Measurements from ENCODE around the gene CXCL16. TPM values are rescaled to one million over a fixed set of nuclear protein-coding genes. Genes with fewer than 3 reads are reported as not detected.
"Not testable (repeated sequence)": the region's sequence is repeated elsewhere in the genome, so short reads cannot be mapped to it uniquely, and the experiment has no call there.

Gene CXCL16
- total RNA-seq, 2 donors from 2014 or later: 2.7 to 6.7 TPM

- peak overlapping the region; percentile 94 for H3K4me3 Mint-ChIP-seq
- H3K4me1 Mint-ChIP-seq: peaks cover 41% of the 10 kb centered on the region
- no peaks in the 10 kb centered on the region for H3K27me3 Mint-ChIP-seq
- peak overlapping the region; percentile 36 for H3K27ac Mint-ChIP-seq
- no peak for ATAC-seq (replicated peaks)
- peaks cover 31% of the 10 kb centered on the region for H3K36me3 Mint-ChIP-seq (ENCODE audit: low read depth)
- H3K9me3 Mint-ChIP-seq: no peaks in the 10 kb centered on the region
These were observed 33.6 kb downstream of the CXCL16 start for GRCh38 chr17:4706121-4706520.

- Mint-ChIP-seq H3K36me3 (ENCODE audit: low read depth) (peaks cover 35% of the 10 kb centered on the region), H3K27me3 (no peaks in the 10 kb centered on the region), H3K9me3 (no peaks in the 10 kb centered on the region), H3K4me3 (peak overlapping the region; percentile 94), H3K4me1 (peaks cover 44% of the 10 kb centered on the region), H3K27ac (peak overlapping the region; percentile 93)
- no peak for ATAC-seq (replicated peaks)
These were observed 34.7 kb downstream of the CXCL16 start for GRCh38 chr17:4704991-4705390.

- Mint-ChIP-seq H3K27ac (peak overlapping the region; percentile 93), H3K4me3 (peak overlapping the region; percentile 94), H3K36me3 (ENCODE audit: low read depth) (peaks cover 35% of the 10 kb centered on the region), H3K4me1 (peaks cover 40% of the 10 kb centered on the region)
- not testable (repeated sequence) for H3K9me3 Mint-ChIP-seq; H3K27me3 Mint-ChIP-seq; ATAC-seq (replicated peaks)
These were observed 35.2 kb downstream of the CXCL16 start for GRCh38 chr17:4704574-4704907.

GRCh38 chr17:4703330-4703691 is 36.4 kb downstream of the CXCL16 start:
- H3K4me3 Mint-ChIP-seq: peak overlapping the region; percentile 94
- no peaks in the 10 kb centered on the region for H3K27me3 Mint-ChIP-seq
- H3K4me1 Mint-ChIP-seq: peaks cover 39% of the 10 kb centered on the region
- ATAC-seq (replicated peaks): no peak
- H3K36me3 Mint-ChIP-seq (ENCODE audit: low read depth): peaks cover 47% of the 10 kb centered on the region
- no peaks in the 10 kb centered on the region for H3K9me3 Mint-ChIP-seq
- H3K27ac Mint-ChIP-seq: peak overlapping the region; percentile 93

- H3K27me3 Mint-ChIP-seq: no peaks in the 10 kb centered on the region
- H3K36me3 Mint-ChIP-seq (ENCODE audit: low read depth): peaks cover 66% of the 10 kb centered on the region
- peak overlapping the region; percentile 94 for H3K4me3 Mint-ChIP-seq
- H3K4me1 Mint-ChIP-seq: peaks cover 45% of the 10 kb centered on the region
- H3K9me3 Mint-ChIP-seq: no peaks in the 10 kb centered on the region
- H3K27ac Mint-ChIP-seq: peak overlapping the region; percentile 37
- no peak for ATAC-seq (replicated peaks)
These were observed 38.6 kb downstream of the CXCL16 start for GRCh38 chr17:4701116-4701515.

GRCh38 chr17:4699401-4700056 is 40.2 kb downstream of the CXCL16 start:
- not testable (repeated sequence) for H3K27ac Mint-ChIP-seq; H3K4me3 Mint-ChIP-seq; H3K27me3 Mint-ChIP-seq; ATAC-seq (replicated peaks); H3K9me3 Mint-ChIP-seq
- Mint-ChIP-seq H3K36me3 (ENCODE audit: low read depth) (peaks cover 74% of the 10 kb centered on the region), H3K4me1 (peaks cover 39% of the 10 kb centered on the region)

- H3K4me1 Mint-ChIP-seq: peaks cover 33% of the 10 kb centered on the region
- H3K27me3 Mint-ChIP-seq: no peaks in the 10 kb centered on the region
- H3K36me3 Mint-ChIP-seq (ENCODE audit: low read depth): peaks cover 81% of the 10 kb centered on the region
- peak overlapping the region; percentile 94 for H3K27ac Mint-ChIP-seq
- H3K9me3 Mint-ChIP-seq: no peaks in the 10 kb centered on the region
- peak overlapping the region; percentile 79 for H3K4me3 Mint-ChIP-seq
- ATAC-seq (replicated peaks): peak; percentile 96
These were observed 43.3 kb downstream of the CXCL16 start for GRCh38 chr17:4696437-4696805.

- H3K27me3 Mint-ChIP-seq: no peaks in the 10 kb centered on the region
- no peaks in the 10 kb centered on the region for H3K9me3 Mint-ChIP-seq
- no peak for ATAC-seq (replicated peaks)
- no peak overlapping the region for H3K27ac Mint-ChIP-seq
- H3K4me3 Mint-ChIP-seq: no peak overlapping the region
- H3K4me1 Mint-ChIP-seq: peaks cover 35% of the 10 kb centered on the region
- H3K36me3 Mint-ChIP-seq (ENCODE audit: low read depth): peaks cover 90% of the 10 kb centered on the region
These were observed 46.3 kb downstream of the CXCL16 start for GRCh38 chr17:4693416-4693815.

- no peak overlapping the region for H3K27ac Mint-ChIP-seq
- peaks cover 90% of the 10 kb centered on the region for H3K36me3 Mint-ChIP-seq (ENCODE audit: low read depth)
- H3K4me3 Mint-ChIP-seq: no peak overlapping the region
- no peaks in the 10 kb centered on the region for H3K27me3 Mint-ChIP-seq
- no peaks in the 10 kb centered on the region for H3K9me3 Mint-ChIP-seq
- ATAC-seq (replicated peaks): no peak
- H3K4me1 Mint-ChIP-seq: peaks cover 38% of the 10 kb centered on the region
These were observed 48.0 kb downstream of the CXCL16 start for GRCh38 chr17:4691686-4692085.

- ATAC-seq (replicated peaks): peak; percentile 50
- H3K27ac Mint-ChIP-seq: no peak overlapping the region
- H3K36me3 Mint-ChIP-seq (ENCODE audit: low read depth): peaks cover 90% of the 10 kb centered on the region
- no peak overlapping the region for H3K4me3 Mint-ChIP-seq
- no peaks in the 10 kb centered on the region for H3K9me3 Mint-ChIP-seq
- H3K4me1 Mint-ChIP-seq: peaks cover 33% of the 10 kb centered on the region
- H3K27me3 Mint-ChIP-seq: no peaks in the 10 kb centered on the region
These were observed 49.0 kb downstream of the CXCL16 start for GRCh38 chr17:4690745-4691144.

- not testable (repeated sequence) for H3K4me3 Mint-ChIP-seq; H3K27me3 Mint-ChIP-seq; H3K27ac Mint-ChIP-seq; ATAC-seq (replicated peaks); H3K9me3 Mint-ChIP-seq
- peaks cover 93% of the 10 kb centered on the region for H3K36me3 Mint-ChIP-seq (ENCODE audit: low read depth)
- peaks cover 37% of the 10 kb centered on the region for H3K4me1 Mint-ChIP-seq
These were observed 49.9 kb downstream of the CXCL16 start for GRCh38 chr17:4689872-4690271.

GRCh38 chr17:4683739-4684138 is 56.0 kb downstream of the CXCL16 start:
- not testable (repeated sequence) for ATAC-seq (replicated peaks)
- peaks cover 98% of the 10 kb centered on the region for H3K36me3 Mint-ChIP-seq (ENCODE audit: low read depth)

More at GRCh38 chr17:4683739-4684138, 56.0 kb downstream of the CXCL16 start:
- not testable (repeated sequence) for H3K9me3 Mint-ChIP-seq, H3K27ac Mint-ChIP-seq, H3K4me3 Mint-ChIP-seq, H3K27me3 Mint-ChIP-seq
- peaks cover 28% of the 10 kb centered on the region for H3K4me1 Mint-ChIP-seq

Other genes with a start within 250 kb of the CXCL16 start
- gene SPNS2, start 241.0 kb downstream of the CXCL16 start, total RNA-seq: under 1 TPM in 1 of 2 donors, not detected in 1; 0.45 TPM
- 10 to 100 TPM; 47.5 to 95.4 TPM for gene MYBBP1A, start 184.5 kb downstream of the CXCL16 start, total RNA-seq
- gene GGT6, start 179.4 kb downstream of the CXCL16 start, total RNA-seq: not detected
- not detected for gene SMTNL2, start 155.4 kb downstream of the CXCL16 start, total RNA-seq
- gene ALOX15, start 98.2 kb downstream of the CXCL16 start, total RNA-seq: under 1 TPM in 1 of 2 donors, not detected in 1; 0.24 TPM
- gene PELP1, start 35.8 kb downstream of the CXCL16 start, total RNA-seq: 100 to 1,000 TPM in 1 of 2 donors, 10 to 100 TPM in 1; 87.1 to 107 TPM
- 100 to 1,000 TPM; 281 to 307 TPM for gene ARRB2, start 29.3 kb downstream of the CXCL16 start, total RNA-seq
- 10 to 100 TPM; 25.3 to 25.7 TPM for gene MED11, start 8.5 kb downstream of the CXCL16 start, total RNA-seq
- gene ZMYND15, start 95 bp downstream of the CXCL16 start, total RNA-seq: under 1 TPM in 1 of 2 donors, not detected in 1; 0.42 TPM
- gene TM4SF5, start 32.0 kb upstream of the CXCL16 start, total RNA-seq: not detected
- gene VMO1, start 46.4 kb upstream of the CXCL16 start, total RNA-seq: not detected
- gene GLTPD2, start 49.0 kb upstream of the CXCL16 start, total RNA-seq: not detected
- 100 to 1,000 TPM in 1 of 2 donors, 10 to 100 TPM in 1; 91.0 to 169 TPM for gene PSMB6, start 56.2 kb upstream of the CXCL16 start, total RNA-seq
- gene PLD2, start 67.2 kb upstream of the CXCL16 start, total RNA-seq: 10 to 100 TPM; 23.3 to 35.0 TPM
- 100 to 1,000 TPM in 1 of 2 donors, 10 to 100 TPM in 1; 68.6 to 127 TPM for gene MINK1, start 93.4 kb upstream of the CXCL16 start, total RNA-seq
- gene C17orf107, start 159.6 kb upstream of the CXCL16 start, total RNA-seq: 1 to 10 TPM in 1 of 2 donors, under 1 TPM in 1; 0.67 to 3.4 TPM
- gene CHRNE, start 163.2 kb upstream of the CXCL16 start, total RNA-seq: under 1 TPM; 0.35 to 0.69 TPM
- under 1 TPM in 1 of 2 donors, not detected in 1; 0.11 TPM for gene GP1BA, start 192.3 kb upstream of the CXCL16 start, total RNA-seq
- gene SLC25A11, start 200.1 kb upstream of the CXCL16 start, total RNA-seq: 10 to 100 TPM; 54.7 to 68.5 TPM
- gene RNF167, start 200.3 kb upstream of the CXCL16 start, total RNA-seq: 100 to 1,000 TPM; 184 to 197 TPM
- 1,000 to 10,000 TPM; 1,346 to 1,950 TPM for gene PFN1, start 208.6 kb upstream of the CXCL16 start, total RNA-seq
- 10 to 100 TPM; 27.4 to 30.3 TPM for gene ENO3, start 211.2 kb upstream of the CXCL16 start, total RNA-seq
- gene SPAG7, start 227.9 kb upstream of the CXCL16 start, total RNA-seq: 10 to 100 TPM; 71.6 to 83.4 TPM
- gene CAMTA2, start 247.7 kb upstream of the CXCL16 start, total RNA-seq: 100 to 1,000 TPM in 1 of 2 donors, 10 to 100 TPM in 1; 66.9 to 103 TPM